GM06990 (cell line): ENCODE results near the gene HAUS8.

ENCODE experiments used
- DNase-seq: peaks from one replicate; pipeline ENCODE4 v3.0.0-alpha.2; 2011; ENCODE audit not compliant: insufficient read length; ENCODE audit errors: extremely low read depth
- H3K27me3 ChIP-seq: replicated peaks from 2 replicates; pipeline ENCODE4 v1.6.0; 2011; ENCODE audit warnings: low read length; ENCODE audit not compliant: control insufficient read depth, insufficient read depth
- H3K36me3 ChIP-seq: 2 replicates; pipeline ENCODE4 v1.5.1; 2011; ENCODE audit warnings: low read length; ENCODE audit not compliant: control insufficient read depth, insufficient read depth
- H3K4me3 ChIP-seq: replicated peaks from 2 replicates; pipeline ENCODE4 v1.5.1; 2011; ENCODE audit warnings: low read depth, mild to moderate bottlenecking, control low read depth, low read length
- TF ChIP-seq, protein P1 (sequence below): IDR thresholded peaks from 2 replicates; pipeline ENCODE4 v1.5.1; 2011; ENCODE audit warnings: low read length, control low read depth, mild to moderate bottlenecking, inconsistent platforms; ENCODE audit not compliant: insufficient read depth, poor library complexity, severe bottlenecking

HAUS8 gene

DNA sequence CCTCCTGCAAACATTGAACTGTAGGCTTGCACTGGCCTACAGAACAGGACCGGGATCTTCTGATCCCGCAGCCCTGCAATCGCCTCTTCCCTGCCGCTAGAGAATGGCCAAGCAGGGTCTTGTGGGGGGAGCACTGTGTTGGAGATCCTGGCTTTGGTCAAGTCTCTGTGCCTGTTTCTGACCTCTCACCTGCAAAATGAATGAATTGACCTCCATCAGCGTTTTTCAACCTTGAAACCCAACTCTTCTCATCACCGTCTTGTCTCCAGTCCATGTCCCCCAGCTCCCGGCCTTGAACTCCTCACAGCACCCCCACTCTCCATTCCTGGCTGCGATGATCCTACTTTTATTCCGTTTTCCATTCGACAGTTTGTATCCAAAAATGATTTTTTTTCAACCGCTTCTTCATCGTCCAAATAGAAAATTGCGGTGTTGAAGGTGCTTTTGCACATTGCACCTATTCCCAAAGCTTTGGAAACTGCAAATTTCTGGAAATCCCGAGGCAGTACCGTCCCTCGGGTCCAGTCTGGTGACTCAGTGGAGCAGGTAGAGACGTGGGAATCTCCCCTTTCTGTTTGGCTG lies 2.3 kb upstream of the HAUS8 start:
- Histone ChIP-seq H3K27me3 (no peaks in the 10 kb centered on the region), H3K4me3 (peak overlapping the region; percentile 98), H3K36me3 (peaks cover 5% of the 10 kb centered on the region; the same call in 1 of the 2 replicates)
- TF ChIP-seq, protein P1, sequence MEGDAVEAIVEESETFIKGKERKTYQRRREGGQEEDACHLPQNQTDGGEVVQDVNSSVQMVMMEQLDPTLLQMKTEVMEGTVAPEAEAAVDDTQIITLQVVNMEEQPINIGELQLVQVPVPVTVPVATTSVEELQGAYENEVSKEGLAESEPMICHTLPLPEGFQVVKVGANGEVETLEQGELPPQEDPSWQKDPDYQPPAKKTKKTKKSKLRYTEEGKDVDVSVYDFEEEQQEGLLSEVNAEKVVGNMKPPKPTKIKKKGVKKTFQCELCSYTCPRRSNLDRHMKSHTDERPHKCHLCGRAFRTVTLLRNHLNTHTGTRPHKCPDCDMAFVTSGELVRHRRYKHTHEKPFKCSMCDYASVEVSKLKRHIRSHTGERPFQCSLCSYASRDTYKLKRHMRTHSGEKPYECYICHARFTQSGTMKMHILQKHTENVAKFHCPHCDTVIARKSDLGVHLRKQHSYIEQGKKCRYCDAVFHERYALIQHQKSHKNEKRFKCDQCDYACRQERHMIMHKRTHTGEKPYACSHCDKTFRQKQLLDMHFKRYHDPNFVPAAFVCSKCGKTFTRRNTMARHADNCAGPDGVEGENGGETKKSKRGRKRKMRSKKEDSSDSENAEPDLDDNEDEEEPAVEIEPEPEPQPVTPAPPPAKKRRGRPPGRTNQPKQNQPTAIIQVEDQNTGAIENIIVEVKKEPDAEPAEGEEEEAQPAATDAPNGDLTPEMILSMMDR = no peak
- no peak for DNase-seq

DNA sequence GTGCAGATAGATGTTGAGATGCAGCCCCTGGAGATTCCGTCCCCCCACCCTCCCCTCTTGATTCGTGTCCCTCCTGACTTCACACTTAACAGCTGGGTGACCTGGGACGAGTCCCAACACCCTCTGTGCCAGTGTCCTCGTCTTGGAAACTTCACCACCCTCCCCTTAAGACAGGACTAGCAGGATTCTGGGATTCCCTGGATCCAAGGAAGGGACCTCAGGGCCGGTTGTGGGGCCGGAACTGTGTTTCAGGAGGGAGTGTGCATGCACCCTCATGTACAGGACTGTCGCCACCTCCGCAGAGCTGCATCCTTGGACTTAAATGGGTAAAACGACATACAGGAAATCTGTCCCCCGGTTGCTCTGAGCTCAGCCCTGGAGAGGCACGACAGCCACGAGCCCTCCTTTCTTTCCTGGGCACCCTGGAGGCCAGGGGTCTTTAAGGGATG lies 1.3 kb upstream of the HAUS8 start:
- Histone ChIP-seq H3K36me3 (peaks cover 1% of the 10 kb centered on the region; the same call in 1 of the 2 replicates), H3K27me3 (no peaks in the 10 kb centered on the region), H3K4me3 (peak overlapping the region; percentile 98)
- DNase-seq = peak; percentile 40
- TF ChIP-seq, protein P1 = no peak

DNA sequence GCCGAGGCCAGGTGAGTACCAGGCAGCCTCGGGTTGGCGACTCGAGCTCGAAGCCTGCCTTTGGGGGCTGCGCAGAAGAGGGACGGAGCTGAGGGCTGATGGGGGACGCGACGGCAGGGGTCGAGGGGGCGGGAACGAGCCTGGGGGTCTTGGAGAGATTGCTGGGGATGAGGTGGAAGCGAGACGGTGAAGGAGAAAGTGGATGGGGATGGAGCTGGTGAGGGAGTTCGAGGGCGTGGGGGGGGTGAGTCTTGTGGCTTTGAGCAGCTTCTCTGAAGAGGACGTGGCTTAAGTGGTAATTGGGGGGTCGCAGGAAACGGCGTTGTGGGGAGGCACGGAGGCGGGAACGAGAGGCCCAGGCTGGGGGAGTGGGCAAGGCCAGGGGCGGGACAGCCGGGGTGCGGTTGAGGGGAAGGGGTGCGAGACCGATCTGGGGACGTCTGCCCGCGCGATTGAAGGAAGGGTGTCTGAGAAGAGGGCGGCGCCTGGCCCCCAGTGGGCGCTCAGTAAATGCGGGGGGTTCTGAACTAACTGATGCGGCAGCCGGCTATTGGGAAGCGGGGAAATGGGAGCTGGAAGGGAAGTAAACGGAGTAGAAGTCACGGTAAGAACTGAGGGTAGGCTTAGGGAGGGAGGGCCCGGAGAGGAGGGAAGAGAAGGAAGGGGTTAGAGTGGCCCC lies 751 bp upstream of the HAUS8 start:
- peak; percentile 71 for DNase-seq
- Histone ChIP-seq H3K4me3 (peak overlapping the region; percentile 98), H3K27me3 (no peaks in the 10 kb centered on the region), H3K36me3 (peaks cover 5% of the 10 kb centered on the region)
- TF ChIP-seq, protein P1 = peak; percentile 13

DNA sequence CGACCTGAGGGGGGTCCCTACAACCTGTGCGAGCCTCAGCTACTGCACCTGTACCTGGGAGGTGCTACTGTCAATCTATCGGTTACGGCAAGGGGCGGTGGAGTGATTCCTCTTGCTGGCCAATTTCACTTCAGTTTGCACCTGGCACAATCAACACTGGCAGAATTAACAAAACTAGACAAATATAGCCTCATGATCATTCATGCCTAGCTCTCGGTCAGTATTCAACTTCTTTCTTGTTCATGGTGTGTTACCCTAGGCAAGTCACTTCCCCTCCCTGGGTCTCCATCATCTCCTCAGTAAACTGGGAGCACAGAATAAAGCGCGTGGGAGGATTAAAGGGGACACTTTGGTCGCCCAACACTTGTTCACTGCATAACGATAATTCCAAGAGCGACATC lies 618 bp downstream of the HAUS8 start:
- H3K36me3 ChIP-seq = peaks cover 7% of the 10 kb centered on the region
- H3K4me3 ChIP-seq = peak overlapping the region; percentile 90
- DNase-seq = no peak
- TF ChIP-seq, protein P1 = no peak
- H3K27me3 ChIP-seq = no peaks in the 10 kb centered on the region

DNA sequence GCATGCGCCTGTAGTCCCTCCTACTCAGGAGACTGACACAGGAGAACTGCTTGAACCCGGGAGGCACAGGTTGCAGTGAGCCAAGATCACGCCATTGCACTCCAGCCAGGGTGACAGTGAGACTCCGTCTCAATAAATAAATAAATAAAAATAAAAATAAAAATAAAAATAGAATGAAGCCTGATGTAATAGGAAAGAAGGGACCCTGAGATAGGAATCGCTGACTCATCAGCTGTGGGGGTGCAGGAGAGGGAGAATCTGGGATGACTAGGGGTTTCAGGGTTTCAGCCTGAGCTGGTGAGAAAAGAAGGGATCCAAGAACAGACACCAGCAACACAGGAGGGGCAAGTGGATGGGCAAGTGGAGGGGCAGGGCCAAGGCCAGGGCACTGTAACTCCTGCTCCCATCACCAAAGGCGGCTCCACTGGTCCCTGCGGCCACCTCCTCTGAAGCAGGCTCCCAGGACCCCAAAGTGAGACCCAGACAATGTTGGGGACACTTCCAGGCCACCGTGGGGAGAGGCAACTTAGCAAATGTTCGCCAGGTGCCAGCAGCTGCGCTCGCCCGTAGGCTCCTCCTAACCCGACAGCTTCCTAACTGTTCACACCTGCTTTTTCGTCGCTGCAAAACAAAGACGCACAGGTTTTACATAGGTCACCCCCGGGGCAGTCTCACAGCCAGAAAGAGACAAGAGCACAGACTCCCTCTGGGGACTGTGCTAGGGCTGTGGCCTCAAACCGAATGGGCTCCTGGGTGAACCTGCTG lies 1.2 kb downstream of the HAUS8 start:
- TF ChIP-seq, protein P1 = no peak
- H3K36me3 ChIP-seq = peaks cover 7% of the 10 kb centered on the region
- H3K27me3 ChIP-seq = no peaks in the 10 kb centered on the region
- peak; percentile 66 for DNase-seq
- peak overlapping the region; percentile 90 for H3K4me3 ChIP-seq
